Measurements from ENCODE around the gene AURKAIP1. TPM values are rescaled to one million over a fixed set of nuclear protein-coding genes. Genes with fewer than 3 reads are reported as not detected.
"Not testable (repeated sequence)": the region's sequence is repeated elsewhere in the genome, so short reads cannot be mapped to it uniquely, and the experiment has no call there.

Gene AURKAIP1
- total and polyA plus RNA-seq, 4 donors: 38.4 to 175 (median 97.7) TPM

GRCh38 chr1:1415751-1416150 lies 40.7 kb upstream of the AURKAIP1 start:
- Histone ChIP-seq H3K36me3 (ENCODE audit: control insufficient read depth in 4 of 4, insufficient read depth in 3 of 4, low read depth in 1 of 4, low read length in 3 of 4) (no peaks in the 10 kb centered on the region), H3K27ac (ENCODE audit: low read depth in 1 of 2, low read length in 2 of 2) (no peak overlapping the region), H3K4me3 (ENCODE audit: low read depth in 1 of 3, low read length in 3 of 3) (no peak overlapping the region), H3K27me3 (ENCODE audit: control insufficient read depth in 4 of 4, insufficient read depth in 4 of 4, low read length in 3 of 4) (no peaks in the 10 kb centered on the region), H3K4me1 (ENCODE audit: control insufficient read depth in 4 of 4, insufficient read depth in 4 of 4, low read length in 3 of 4) (peaks cover 0 to 8% (median 3%) of the 10 kb centered on the region in 4 donors), H3K9me3 (ENCODE audit: control insufficient read depth in 4 of 4, low read length in 3 of 4) (no peaks in the 10 kb centered on the region), H3K9ac (ENCODE audit: low read depth in 1 of 2, low read length in 2 of 2) (no peak overlapping the region)
- no peak for TF ChIP-seq RXRA (IDR thresholded peaks at IDR 0.05)
- TF ChIP-seq ATF3 (IDR thresholded peaks at IDR 0.05): no peak
- TF ChIP-seq JUND (IDR thresholded peaks at IDR 0.05): no peak
- TF ChIP-seq SP1 (IDR thresholded peaks at IDR 0.05): no peak
- no peak for TF ChIP-seq YY1 (IDR thresholded peaks at IDR 0.05)
- TF ChIP-seq HNF4A (conservative IDR thresholded peaks at IDR 0.05): no peak
- no peak for TF ChIP-seq EGR1 (IDR thresholded peaks at IDR 0.05; ENCODE audit: low read depth in 2 of 2)
- TF ChIP-seq FOXA1 (IDR thresholded peaks at IDR 0.05): no peak
- TF ChIP-seq REST (IDR thresholded peaks at IDR 0.05): no peak
- TF ChIP-seq ZBTB33 (IDR thresholded peaks at IDR 0.05): no peak
- TF ChIP-seq RAD21 (IDR thresholded peaks at IDR 0.05): no peak
- no peak for TF ChIP-seq HNF4G (IDR thresholded peaks at IDR 0.05)
- TF ChIP-seq TAF1 (conservative IDR thresholded peaks at IDR 0.05): no peak
- no peak for TF ChIP-seq FOXA2 (IDR thresholded peaks at IDR 0.05)
- no peak for TF ChIP-seq CTCF (IDR thresholded peaks at IDR 0.05; ENCODE audit: low read depth, low read length, missing input control)
- no peak for DNase-seq (ENCODE audit: low spot score)
- WGBS: 85% methylated on average over 13 of the region's 13 CpGs

GRCh38 chr1:1412311-1412902 lies 37.4 kb upstream of the AURKAIP1 start:
- 95% methylated on average over 11 of the region's 11 CpGs for WGBS
- H3K9ac ChIP-seq (ENCODE audit: low read depth in 1 of 2, low read length in 2 of 2); H3K9me3 ChIP-seq (ENCODE audit: control insufficient read depth in 4 of 4, low read length in 3 of 4); DNase-seq (ENCODE audit: low spot score); H3K36me3 ChIP-seq (ENCODE audit: control insufficient read depth in 4 of 4, insufficient read depth in 3 of 4, low read depth in 1 of 4, low read length in 3 of 4); H3K4me3 ChIP-seq (ENCODE audit: low read depth in 1 of 3, low read length in 3 of 3); H3K27me3 ChIP-seq (ENCODE audit: control insufficient read depth in 4 of 4, insufficient read depth in 4 of 4, low read length in 3 of 4); H3K27ac ChIP-seq (ENCODE audit: low read depth in 1 of 2, low read length in 2 of 2): not testable (repeated sequence)
- H3K4me1 ChIP-seq (ENCODE audit: control insufficient read depth in 4 of 4, insufficient read depth in 4 of 4, low read length in 3 of 4): peaks cover 5 to 17% (median 9%) of the 10 kb centered on the region in 4 donors

All from liver (tissue), 9 donors.